K562 (cell line): ENCODE data around the gene CCDC9. TPM values are rescaled to one million over a fixed set of nuclear protein-coding genes. Genes with fewer than 3 reads are reported as not detected.

Experiments used
- CHD7 ChIP-seq: fragments of 200-600 bp; sonication (generic); IDR thresholded peaks from one replicate; pipeline ENCODE4 v1.6.1; 2012; ENCODE audit warnings: mild to moderate bottlenecking, low read depth, low read length, inconsistent platforms
- CLOCK ChIP-seq: fragments of 250-450 bp; sonication (Bioruptor Pico); IDR thresholded peaks from 2 replicates; pipeline ENCODE4 v1.4.0; 2020; ENCODE audit warnings: mild to moderate bottlenecking, moderate library complexity, borderline replicate concordance
- RBM39 ChIP-seq: fragments of 200-400 bp; formaldehyde crosslinking; optimal IDR thresholded peaks from 2 replicates; pipeline ENCODE3; 2018; ENCODE audit warnings: low read depth, low read length
- ZFX ChIP-seq: sonication (generic); formaldehyde crosslinking; IDR thresholded peaks from 2 replicates; pipeline ENCODE4 v1.8.0; 2022; ENCODE audit warnings: mild to moderate bottlenecking, missing genetic modification reagents, moderate library complexity
- ZKSCAN1 ChIP-seq: fragments of 150-350 bp; IDR thresholded peaks from 2 replicates; pipeline ENCODE4 v1.6.1; 2016; ENCODE audit warnings: low read depth, low read length
- ZKSCAN3 ChIP-seq: fragments of 250-450 bp; sonication (Bioruptor Pico); IDR thresholded peaks from 2 replicates; pipeline ENCODE4 v1.4.0; 2020
- ZNF134 ChIP-seq: fragments of 250-450 bp; sonication (Bioruptor Pico); conservative IDR thresholded peaks from 2 replicates; pipeline ENCODE4 v1.4.0; 2020
- ZNF644 ChIP-seq: fragments of 200-800 bp; sonication (Bioruptor generic); IDR thresholded peaks from 2 replicates; pipeline ENCODE4 v1.6.1; 2016; ENCODE audit warnings: low read depth, missing genetic modification characterization, missing compliant biosample characterization
- ZNF830 ChIP-seq: fragments of 250-450 bp; sonication (Bioruptor Pico); IDR thresholded peaks from 2 replicates; pipeline ENCODE4 v1.5.0; 2021; ENCODE audit warnings: mild to moderate bottlenecking
- polyA plus RNA-seq, 8 experiments: library from polyadenylated mRNA; depleted of rRNA in 4 of 8; stranded (reverse) in 5 of 8; unstranded in 3 of 8; fragments of >200 nt; fragmentation: Nextera tagmentation in 2 of 8; fragmentation: Illumina TruSeq in 1 of 8; extraction: Ambion mirVana in 2 of 8; extraction: Trizol in 1 of 8; gene quantifications; 2 replicates each; pipeline versions ENCODE4 v1.2.1 to v1.2.3, GENCODE V29; 2011 to 2014; ENCODE audit warnings: inconsistent platforms in 1 of 8, missing spikeins in 1 of 8
- total RNA-seq, 7 experiments: library from RNA; depleted of rRNA in 6 of 7; stranded (reverse); fragments of >200 nt in 6 of 7; fragmentation: Illumina TruSeq in 2 of 7; extraction: Trizol in 2 of 7; gene quantifications; 2 replicates each; pipeline versions ENCODE4 v1.2.1 to v1.2.3, GENCODE V29; 2011 to 2021; ENCODE audit warnings: low replicate concordance in 1 of 7

CCDC9 gene
- total and polyA plus RNA-seq, 9 of the 15 experiments (the other 6 are each of a cell fraction or from before 2014, with no cell fraction given), result 0.23 to 38.6 (median 8.4) TPM

GRCh38 chr19:47247308-47247990 lies 8.9 kb upstream of the CCDC9 start (continued):
- TF ChIP-seq CHD7 (no peak), ZNF134 (CRISPR knock-in tag) (no peak), ZNF644 (tag) (no peak), ZKSCAN3 (CRISPR knock-in tag) (no peak), ZFX (CRISPR knock-in tag) (peak; percentile 48; the same call in 1 of the 2 replicates), ZNF830 (CRISPR knock-in tag) (no peak), CLOCK (CRISPR knock-in tag) (no peak), RBM39 (no peak), ZKSCAN1 (peak; percentile 41; the same call in 1 of the 2 replicates)
